ENCODE measurements around the gene ACTG1. TPM values are rescaled to one million over a fixed set of nuclear protein-coding genes. Genes with fewer than 3 reads are reported as not detected.

ACTG1 gene
- total RNA-seq, 1 experiment from 2014 or later = 4,160 TPM

GRCh38 chr17:81558115-81558468 lies 45.5 kb upstream of the ACTG1 start:
- Histone ChIP-seq H3T11ph (ENCODE audit: low read length) (no peak overlapping the region), H4K8ac (replicated peaks; ENCODE audit: insufficient read length, low read depth, low read length) (no peak overlapping the region), H3K56ac (ENCODE audit: insufficient read length, low read depth, low read length) (no peak overlapping the region), H3K23me2 (ENCODE audit: insufficient read length, low read depth, low read length, poor library complexity, severe bottlenecking) (peaks cover 3% of the 10 kb centered on the region), H3K23ac (ENCODE audit: insufficient read length, low read depth, low read length) (no peak overlapping the region), H3K9ac (ENCODE audit: extremely low read depth, insufficient read length, low read length) (no peak overlapping the region), H2AFZ (ENCODE audit: low read length) (no peak overlapping the region), H3K4ac (ENCODE audit: low read depth, low read length) (no peak overlapping the region), H2BK20ac (ENCODE audit: low read depth, low read length, poor library complexity, severe bottlenecking) (no peak overlapping the region), H3K79me2 (ENCODE audit: insufficient read depth, low read length) (no peaks in the 10 kb centered on the region), H2BK120ac (ENCODE audit: low read depth, low read length, poor library complexity, severe bottlenecking) (no peak overlapping the region), H2BK15ac (ENCODE audit: low read depth, low read length) (no peak overlapping the region), H3K14ac (ENCODE audit: insufficient read depth, low read length) (no peak overlapping the region), H3K9me3 (ENCODE audit: control insufficient read depth, low read depth, low read length) (no peaks in the 10 kb centered on the region), H4K5ac (ENCODE audit: insufficient read length, low read depth, low read length) (no peak overlapping the region), H3K27me3 (ENCODE audit: insufficient read depth, low read length) (no peaks in the 10 kb centered on the region), H3K4me1 (ENCODE audit: insufficient read depth, low read length) (no peaks in the 10 kb centered on the region; the same call in 1 of the 2 replicates), H3K4me2 (ENCODE audit: insufficient read depth, insufficient read length, low read length) (no peak overlapping the region), H4K91ac (ENCODE audit: insufficient read length, low read depth, low read length) (no peak overlapping the region), H3K27ac (ENCODE audit: insufficient read length, low read depth, low read length) (no peak overlapping the region), H3K18ac (ENCODE audit: insufficient read length, low read depth, low read length) (no peak overlapping the region), H2BK5ac (ENCODE audit: insufficient read length, low read length) (no peak overlapping the region), H2AK5ac (ENCODE audit: insufficient read length, low read length) (no peak overlapping the region), H4K20me1 (ENCODE audit: control insufficient read depth, insufficient read depth, insufficient read length) (no peaks in the 10 kb centered on the region), H3K79me1 (ENCODE audit: insufficient read depth, low read depth, low read length, poor library complexity, severe bottlenecking) (no peaks in the 10 kb centered on the region), H2BK12ac (ENCODE audit: insufficient read length, low read depth, low read length) (no peak overlapping the region)
- Mint-ChIP-seq H3K27ac (peak overlapping the region in 1 of 3 experiments; percentile 70; a peak in 1 of 7 replicates), H3K4me1 (peaks cover 10% of the 10 kb centered on the region in 2 experiments), H3K4me3 (no peak overlapping the region), H3K9me3 (no peaks in the 10 kb centered on the region), H3K27me3 (ENCODE audit: low read depth) (no peaks in the 10 kb centered on the region), H3K36me3 (ENCODE audit: insufficient read depth in 1 of 3, low read depth in 3 of 3) (peaks cover 6 to 57% (median 51%) of the 10 kb centered on the region in 3 experiments; a peak in 6 of 7 replicates)
- TF ChIP-seq, protein P1, sequence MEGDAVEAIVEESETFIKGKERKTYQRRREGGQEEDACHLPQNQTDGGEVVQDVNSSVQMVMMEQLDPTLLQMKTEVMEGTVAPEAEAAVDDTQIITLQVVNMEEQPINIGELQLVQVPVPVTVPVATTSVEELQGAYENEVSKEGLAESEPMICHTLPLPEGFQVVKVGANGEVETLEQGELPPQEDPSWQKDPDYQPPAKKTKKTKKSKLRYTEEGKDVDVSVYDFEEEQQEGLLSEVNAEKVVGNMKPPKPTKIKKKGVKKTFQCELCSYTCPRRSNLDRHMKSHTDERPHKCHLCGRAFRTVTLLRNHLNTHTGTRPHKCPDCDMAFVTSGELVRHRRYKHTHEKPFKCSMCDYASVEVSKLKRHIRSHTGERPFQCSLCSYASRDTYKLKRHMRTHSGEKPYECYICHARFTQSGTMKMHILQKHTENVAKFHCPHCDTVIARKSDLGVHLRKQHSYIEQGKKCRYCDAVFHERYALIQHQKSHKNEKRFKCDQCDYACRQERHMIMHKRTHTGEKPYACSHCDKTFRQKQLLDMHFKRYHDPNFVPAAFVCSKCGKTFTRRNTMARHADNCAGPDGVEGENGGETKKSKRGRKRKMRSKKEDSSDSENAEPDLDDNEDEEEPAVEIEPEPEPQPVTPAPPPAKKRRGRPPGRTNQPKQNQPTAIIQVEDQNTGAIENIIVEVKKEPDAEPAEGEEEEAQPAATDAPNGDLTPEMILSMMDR (conservative IDR thresholded peaks at IDR 0.05) = no peak
- no peak for DNase-seq
- WGBS (ENCODE audit: extremely low coverage, insufficient read length, low lambda C conversion rate) = no CpG with 5 or more reads among the region's 12 CpGs

All from H9 (cell line).